Adipocyte (in vitro differentiated cells): ENCODE data around the gene RASA2.
"Not testable (repeated sequence)": the region's sequence is repeated elsewhere in the genome, so short reads cannot be mapped to it uniquely, and the experiment has no call there.

ENCODE experiments used
- DNase-seq: peaks from one replicate; pipeline ENCODE4 v3.0.0-alpha.2; 2015; ENCODE audit warnings: low read depth
- H3K27me3 ChIP-seq: replicated peaks from 2 replicates; pipeline ENCODE4 v1.7.0; 2013; ENCODE audit warnings: mild to moderate bottlenecking, low read length, moderate library complexity; ENCODE audit not compliant: control insufficient read depth, insufficient read depth
- H3K36me3 ChIP-seq: 2 replicates; pipeline ENCODE4 v1.7.0; 2013; ENCODE audit warnings: low read length, mild to moderate bottlenecking, moderate library complexity; ENCODE audit not compliant: control insufficient read depth, insufficient read depth, severe bottlenecking
- H3K4me1 ChIP-seq: 2 replicates; pipeline ENCODE4 v1.7.0; 2013; ENCODE audit warnings: mild to moderate bottlenecking, low read length, moderate library complexity; ENCODE audit not compliant: control insufficient read depth, insufficient read depth
- H3K4me3 ChIP-seq: 2 replicates; pipeline ENCODE4 v1.7.0; 2013; ENCODE audit warnings: mild to moderate bottlenecking, low read length, moderate library complexity
- H3K9ac ChIP-seq: 2 replicates; pipeline ENCODE4 v1.7.0; 2013; ENCODE audit warnings: mild to moderate bottlenecking, low read length, moderate library complexity
- H3K9me3 ChIP-seq: 2 replicates; pipeline ENCODE4 v1.7.0; 2013; ENCODE audit warnings: mild to moderate bottlenecking, low read length, moderate library complexity; ENCODE audit not compliant: control insufficient read depth

Gene RASA2

DNA sequence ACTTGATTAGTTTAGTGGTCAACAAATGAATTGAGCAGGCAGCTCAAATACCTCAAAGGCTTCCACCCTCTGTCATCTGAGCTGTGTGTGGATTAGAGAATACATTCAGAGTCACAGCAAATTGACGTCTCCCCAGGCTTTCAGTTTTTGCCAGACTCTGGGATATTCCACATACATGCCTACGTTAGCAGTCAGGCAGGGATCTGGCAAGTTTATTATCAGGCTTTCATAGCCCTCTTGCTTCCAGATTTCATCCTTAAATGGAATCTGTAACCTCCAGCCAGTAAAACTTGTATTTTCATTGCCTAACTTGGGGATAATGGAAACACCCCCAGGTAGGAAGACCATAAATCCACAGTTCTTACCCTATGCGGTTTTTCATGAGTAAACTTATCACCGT, 115.9 kb downstream of the RASA2 start:
- H3K4me1 ChIP-seq: no peaks in the 10 kb centered on the region
- no peak overlapping the region for H3K4me3 ChIP-seq
- peaks cover 14% of the 10 kb centered on the region for H3K36me3 ChIP-seq
- DNase-seq: no peak
- peaks cover 9% of the 10 kb centered on the region for H3K9me3 ChIP-seq
- H3K9ac ChIP-seq: no peak overlapping the region
- H3K27me3 ChIP-seq: no peaks in the 10 kb centered on the region

DNA sequence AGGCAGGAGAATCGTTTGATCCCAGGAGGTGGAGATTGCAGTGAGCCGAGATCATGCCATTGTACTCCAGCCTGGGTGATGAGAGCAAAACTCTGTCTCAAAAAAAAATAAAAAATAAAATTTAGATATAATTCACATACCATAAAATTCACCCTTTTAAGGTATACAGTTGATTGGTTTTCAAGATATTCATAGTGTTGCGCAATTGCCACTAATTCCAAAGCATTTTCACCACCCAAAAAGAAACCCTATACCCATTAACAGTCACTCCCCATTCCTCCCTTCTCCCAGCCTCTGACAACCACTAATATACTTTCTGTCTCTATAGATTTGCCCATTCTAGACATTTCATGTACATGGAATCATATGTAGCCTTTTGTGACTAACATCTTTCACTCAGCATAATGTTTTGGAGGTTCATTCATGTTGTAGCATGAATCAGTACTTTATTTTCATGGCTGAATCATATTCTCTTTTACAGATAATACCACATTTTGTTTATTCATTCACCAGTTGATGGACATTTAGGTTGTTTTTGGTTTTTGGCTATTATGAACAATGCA, 116.7 kb downstream of the RASA2 start:
- peaks cover 9% of the 10 kb centered on the region for H3K9me3 ChIP-seq

DNA sequence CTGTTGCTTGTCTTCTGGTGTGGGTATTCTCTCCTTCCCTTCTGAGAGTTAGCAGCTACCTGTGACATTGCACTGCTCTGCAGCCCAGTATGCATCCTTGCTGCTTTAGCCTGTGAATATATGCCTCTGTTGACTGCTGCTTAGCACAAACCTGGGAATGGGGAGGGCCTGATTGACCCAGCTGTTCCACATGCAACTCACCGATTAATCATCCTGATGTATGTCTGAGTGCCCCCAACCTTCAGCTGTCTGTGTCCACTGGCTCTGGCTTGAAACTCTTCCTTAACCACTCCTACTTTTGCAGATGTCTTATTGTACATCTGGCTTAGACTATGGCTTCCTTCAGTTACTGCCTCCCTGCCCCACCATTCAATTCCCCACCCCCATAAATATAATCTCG, 119.1 kb downstream of the RASA2 start:
- peaks cover 29% of the 10 kb centered on the region for H3K36me3 ChIP-seq
- no peak overlapping the region for H3K4me3 ChIP-seq
- H3K9ac ChIP-seq: no peak overlapping the region
- DNase-seq: no peak
- no peaks in the 10 kb centered on the region for H3K4me1 ChIP-seq
- no peaks in the 10 kb centered on the region for H3K27me3 ChIP-seq
- H3K9me3 ChIP-seq: peaks cover 9% of the 10 kb centered on the region

More for the DNA sequence above, 116.7 kb downstream of the RASA2 start:
- H3K9ac ChIP-seq: no peak overlapping the region
- peaks cover 23% of the 10 kb centered on the region for H3K36me3 ChIP-seq
- no peak for DNase-seq
- H3K27me3 ChIP-seq: no peaks in the 10 kb centered on the region
- H3K4me3 ChIP-seq: no peak overlapping the region
- no peaks in the 10 kb centered on the region for H3K4me1 ChIP-seq

DNA sequence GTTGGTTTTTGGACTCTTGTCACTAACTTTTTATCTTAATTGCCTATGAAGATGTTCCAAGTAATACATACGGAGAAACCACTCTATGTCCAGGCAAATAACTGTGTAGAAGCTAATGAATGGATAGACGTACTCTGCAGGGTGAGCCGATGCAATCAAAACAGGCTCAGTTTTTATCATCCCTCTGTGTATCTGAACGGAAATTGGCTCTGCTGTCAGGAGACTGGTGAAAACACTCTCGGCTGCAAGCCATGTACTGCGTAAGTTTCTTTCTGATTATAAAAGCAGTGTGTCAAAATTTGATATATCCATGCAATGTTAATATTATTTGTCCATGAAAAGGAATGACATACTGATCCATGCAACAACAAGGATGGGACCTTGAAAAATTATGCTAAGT, 121.6 kb downstream of the RASA2 start:
- Histone ChIP-seq H3K4me1 (no peaks in the 10 kb centered on the region), H3K4me3 (no peak overlapping the region), H3K9me3 (no peaks in the 10 kb centered on the region), H3K27me3 (no peaks in the 10 kb centered on the region), H3K9ac (no peak overlapping the region), H3K36me3 (peaks cover 46% of the 10 kb centered on the region)
- DNase-seq: no peak

DNA sequence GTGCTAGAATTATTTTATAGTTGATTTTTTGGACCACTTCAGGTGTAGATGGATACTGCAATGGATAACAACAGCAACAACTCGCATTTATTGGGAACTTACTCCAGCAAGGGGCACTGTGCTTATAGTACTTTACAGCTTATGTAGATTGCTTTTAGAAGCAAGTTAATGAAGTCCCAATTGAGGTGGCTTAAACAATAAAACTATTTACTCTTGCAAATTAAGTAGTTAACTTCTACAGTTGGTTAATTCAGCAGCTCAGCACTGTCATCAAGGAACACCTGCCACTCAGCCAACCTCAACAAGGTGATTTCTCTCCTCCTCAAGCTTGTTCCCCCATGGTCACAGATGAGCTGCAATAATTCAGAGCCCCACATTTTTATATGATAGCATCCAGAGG, 124.1 kb downstream of the RASA2 start:
- Histone ChIP-seq H3K36me3 (peaks cover 46% of the 10 kb centered on the region), H3K4me3 (no peak overlapping the region), H3K9ac (no peak overlapping the region), H3K27me3 (no peaks in the 10 kb centered on the region), H3K4me1 (no peaks in the 10 kb centered on the region), H3K9me3 (no peaks in the 10 kb centered on the region)
- DNase-seq: no peak

DNA sequence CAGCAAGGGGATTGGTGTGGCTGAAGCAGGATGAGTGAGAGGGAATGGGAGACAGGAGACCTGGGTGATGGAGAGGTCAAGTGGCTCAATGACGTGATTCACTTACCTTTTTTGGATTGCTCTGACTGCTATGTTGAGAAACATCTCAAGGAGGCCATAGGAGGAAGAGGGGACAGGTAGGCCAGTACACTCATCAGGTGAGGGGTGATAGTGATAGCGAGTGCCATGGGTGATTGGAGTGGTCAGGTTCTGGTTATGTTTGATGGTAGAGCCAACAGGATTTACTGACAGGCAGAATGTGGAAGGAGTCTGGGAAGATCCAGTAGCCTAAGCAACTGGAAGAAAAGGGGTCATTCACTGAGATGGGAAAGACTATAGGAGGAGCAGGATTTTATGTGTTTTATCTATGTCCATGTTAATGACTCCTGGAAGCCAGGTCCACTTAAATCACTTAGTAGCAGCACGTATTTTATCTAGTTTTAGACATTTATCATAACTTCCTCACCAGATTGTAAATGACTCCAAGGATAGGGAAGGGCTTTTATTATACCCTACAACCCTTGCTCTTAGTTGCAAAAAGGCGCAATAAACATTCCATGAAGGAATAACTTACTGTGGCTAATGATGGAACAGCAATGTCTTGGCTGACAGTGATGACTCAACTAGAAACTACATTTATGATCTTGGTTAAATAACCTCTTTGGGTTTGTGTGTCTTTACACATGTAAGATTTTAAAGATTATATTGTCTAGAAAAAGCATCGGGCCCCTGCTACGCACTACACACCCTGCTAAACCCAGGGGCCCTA, 131.5 kb downstream of the RASA2 start:
- peaks cover 6% of the 10 kb centered on the region for H3K4me1 ChIP-seq
- H3K9ac ChIP-seq: no peak overlapping the region
- H3K9me3 ChIP-seq: no peaks in the 10 kb centered on the region
- no peaks in the 10 kb centered on the region for H3K27me3 ChIP-seq
- H3K4me3 ChIP-seq: no peak overlapping the region
- no peak for DNase-seq
- no peaks in the 10 kb centered on the region for H3K36me3 ChIP-seq

DNA sequence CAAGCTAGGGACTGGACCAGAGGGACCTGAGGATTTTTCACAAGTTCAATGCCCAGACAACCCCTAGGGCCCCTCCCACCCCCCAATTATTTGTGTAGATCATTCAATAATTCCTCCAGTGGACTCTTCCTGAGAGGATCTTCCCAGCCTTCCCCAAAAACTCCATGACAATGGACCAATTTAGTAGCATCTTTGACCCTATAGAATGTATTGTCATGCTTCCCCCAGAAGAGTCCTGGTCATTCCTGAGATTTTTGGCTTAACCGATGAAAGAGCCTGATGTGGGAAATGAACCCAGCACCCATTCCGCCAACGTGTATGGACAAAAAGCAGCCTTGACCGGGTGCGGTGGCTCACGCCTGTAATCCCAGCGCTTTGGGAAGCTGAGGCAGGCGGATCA, 132.1 kb downstream of the RASA2 start:
- no peaks in the 10 kb centered on the region for H3K36me3 ChIP-seq
- H3K9me3 ChIP-seq: no peaks in the 10 kb centered on the region
- no peaks in the 10 kb centered on the region for H3K27me3 ChIP-seq
- H3K9ac ChIP-seq: no peak overlapping the region
- H3K4me1 ChIP-seq: peaks cover 6% of the 10 kb centered on the region
- DNase-seq: no peak
- H3K4me3 ChIP-seq: no peak overlapping the region

DNA sequence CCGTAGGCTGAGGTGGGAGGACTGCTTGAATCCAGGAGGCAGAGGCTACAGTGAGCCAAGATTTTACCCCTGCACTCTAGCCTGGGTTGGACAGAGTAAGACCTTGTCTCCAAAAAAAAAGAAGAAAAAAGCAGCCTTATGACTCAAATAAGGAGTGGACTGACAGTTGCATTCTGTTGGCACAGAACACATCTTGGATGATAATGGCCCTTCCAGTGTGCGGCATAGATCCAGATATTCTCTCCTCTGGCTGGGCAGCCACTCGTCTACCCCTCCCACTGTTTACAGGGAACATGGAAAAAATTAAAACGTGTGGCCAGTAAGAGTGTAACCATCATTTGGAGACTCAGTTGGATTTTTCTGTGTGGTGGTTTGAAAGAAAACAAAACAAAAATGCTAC, 132.6 kb downstream of the RASA2 start:
- no peaks in the 10 kb centered on the region for H3K27me3 ChIP-seq
- no peak overlapping the region for H3K9ac ChIP-seq
- H3K36me3 ChIP-seq: no peaks in the 10 kb centered on the region
- H3K4me1 ChIP-seq: peaks cover 6% of the 10 kb centered on the region
- no peaks in the 10 kb centered on the region for H3K9me3 ChIP-seq
- no peak for DNase-seq
- H3K4me3 ChIP-seq: no peak overlapping the region

DNA sequence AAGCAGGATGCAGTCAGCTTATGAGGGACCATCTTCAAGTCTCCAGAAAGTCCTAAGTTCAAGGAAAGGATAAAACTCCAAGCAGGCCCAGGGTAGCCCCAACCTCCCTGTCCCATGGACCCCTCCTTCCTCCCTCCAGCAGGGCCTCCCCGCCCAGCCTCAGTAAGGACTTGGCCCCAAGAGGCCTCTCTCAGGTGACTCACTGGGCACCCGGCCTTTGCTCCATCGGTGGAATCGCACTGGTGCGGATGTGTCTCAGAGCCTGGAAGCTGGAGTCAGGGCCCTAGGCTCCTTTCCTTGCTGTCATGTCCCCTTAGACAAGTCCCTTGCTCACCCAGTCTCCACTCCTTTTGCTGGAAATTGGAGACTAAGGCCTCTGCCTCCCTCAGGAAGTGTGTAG, 136.9 kb downstream of the RASA2 start:
- H3K4me3 ChIP-seq: no peak overlapping the region
- no peaks in the 10 kb centered on the region for H3K27me3 ChIP-seq
- DNase-seq: no peak
- no peaks in the 10 kb centered on the region for H3K36me3 ChIP-seq
- no peak overlapping the region for H3K9ac ChIP-seq
- peaks cover 3% of the 10 kb centered on the region for H3K9me3 ChIP-seq
- peaks cover 13% of the 10 kb centered on the region for H3K4me1 ChIP-seq

DNA sequence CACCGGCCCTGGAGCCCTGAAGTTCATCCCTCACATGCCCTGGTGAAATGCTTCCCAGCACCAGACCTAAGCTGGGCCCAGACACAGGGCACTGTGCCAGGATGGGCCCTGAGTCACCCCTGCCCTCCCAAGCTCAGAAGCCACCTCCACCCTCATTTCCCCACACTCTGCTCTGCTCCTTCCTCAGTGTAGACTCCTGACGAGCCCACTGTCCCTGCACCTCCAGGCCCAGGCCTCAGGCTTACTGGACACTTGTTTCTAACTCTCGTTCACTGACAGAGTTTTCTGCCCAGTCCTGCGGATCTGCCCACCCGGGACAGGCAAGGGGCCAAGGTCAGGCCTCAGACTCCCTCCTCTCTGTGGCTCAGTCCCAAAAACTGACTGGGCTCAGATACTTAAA, 138.7 kb downstream of the RASA2 start:
- Histone ChIP-seq H3K27me3 (peaks cover 4% of the 10 kb centered on the region), H3K9me3 (peaks cover 9% of the 10 kb centered on the region), H3K4me1 (peaks cover 6% of the 10 kb centered on the region), H3K9ac (no peak overlapping the region), H3K36me3 (no peaks in the 10 kb centered on the region), H3K4me3 (no peak overlapping the region)
- DNase-seq: no peak

DNA sequence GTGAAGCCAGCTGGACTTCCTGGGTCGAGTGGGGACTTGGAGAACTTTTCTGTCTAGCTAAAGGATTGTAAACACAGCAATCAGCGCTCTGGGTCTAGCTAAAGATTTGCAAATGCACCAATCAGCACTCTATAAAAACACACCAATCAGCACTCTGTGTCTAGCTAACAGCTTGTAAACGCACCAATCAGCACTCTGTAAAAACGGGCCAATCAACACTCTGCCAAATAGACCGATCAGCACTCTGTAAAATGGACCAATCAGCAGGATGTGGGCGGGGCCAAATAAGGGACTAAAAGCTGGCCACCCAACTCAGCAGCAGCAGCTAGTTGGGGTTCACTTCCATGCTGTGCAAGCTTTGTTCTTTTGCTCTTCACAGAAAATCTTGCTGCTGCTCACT, 141.5 kb downstream of the RASA2 start:
- H3K4me1 ChIP-seq, DNase-seq, H3K27me3 ChIP-seq, H3K9me3 ChIP-seq, H3K9ac ChIP-seq, H3K4me3 ChIP-seq, H3K36me3 ChIP-seq: not testable (repeated sequence)
